Suppressor macrophage treated with lipopolysaccharide for 1 hour (primary cell): ENCODE data around the gene LIPK.

ENCODE experiments used
- DNase-seq, 3 donors: peaks; one replicate each; pipeline ENCODE4 v3.0.0-alpha.2; 2020 to 2022

Gene LIPK

GRCh38 chr10:88725798-88726197 is 19.7 kb downstream of the LIPK start:
- peak; percentile 32 to 76 (median 56) for DNase-seq

- peak; percentile 41 to 53 (median 44) for DNase-seq
These were observed 22.2 kb downstream of the LIPK start for GRCh38 chr10:88728107-88728763.

GRCh38 chr10:88730864-88731263 is 24.8 kb downstream of the LIPK start:
- DNase-seq, result no peak

GRCh38 chr10:88731296-88731695 is 25.2 kb downstream of the LIPK start:
- DNase-seq, result peak; percentile 61 to 77 (median 74)

- no peak for DNase-seq
These were observed 27.2 kb downstream of the LIPK start for GRCh38 chr10:88733215-88733614.

- DNase-seq, result no peak
These were observed 29.6 kb downstream of the LIPK start for GRCh38 chr10:88735661-88736060.

GRCh38 chr10:88741921-88742320 is 35.9 kb downstream of the LIPK start:
- peak in 1 of 3 donors; percentile 17 for DNase-seq

GRCh38 chr10:88742448-88742847 is 36.4 kb downstream of the LIPK start:
- no peak for DNase-seq

GRCh38 chr10:88744002-88744401 is 38.0 kb downstream of the LIPK start:
- no peak for DNase-seq

GRCh38 chr10:88745633-88746032 is 39.6 kb downstream of the LIPK start:
- DNase-seq, result no peak

- no peak for DNase-seq
These were observed 48.2 kb downstream of the LIPK start for GRCh38 chr10:88754287-88754686.

- DNase-seq, result peak; percentile 65 to 79 (median 67)
These were observed 49.7 kb downstream of the LIPK start for GRCh38 chr10:88755753-88756152.

GRCh38 chr10:88756660-88757059 is 50.6 kb downstream of the LIPK start:
- no peak for DNase-seq

- peak; percentile 85 to 97 (median 96) for DNase-seq
These were observed 53.5 kb downstream of the LIPK start, which contains the start of gene LIPN for GRCh38 chr10:88759366-88760101. Gene LIPN (plus strand): TSS chr10:88760020. CDS start chr10:88761406, 1,386 bp downstream.

GRCh38 chr10:88762906-88763305 is 56.9 kb downstream of the LIPK start:
- no peak for DNase-seq

- no peak for DNase-seq
These were observed 57.4 kb downstream of the LIPK start for GRCh38 chr10:88763441-88763840.

- no peak for DNase-seq
These were observed 58.1 kb downstream of the LIPK start for GRCh38 chr10:88764110-88764509.

GRCh38 chr10:88765816-88766215 is 59.8 kb downstream of the LIPK start:
- DNase-seq, result peak; percentile 9 to 23 (median 22)

GRCh38 chr10:88769384-88769783 is 63.3 kb downstream of the LIPK start:
- no peak for DNase-seq

GRCh38 chr10:88781206-88781605 is 75.2 kb downstream of the LIPK start:
- no peak for DNase-seq

- no peak for DNase-seq
These were observed 76.2 kb downstream of the LIPK start for GRCh38 chr10:88782222-88782621.

- DNase-seq, result no peak
These were observed 77.7 kb downstream of the LIPK start for GRCh38 chr10:88783724-88784123.

- no peak for DNase-seq
These were observed 80.2 kb downstream of the LIPK start for GRCh38 chr10:88786032-88786770.

GRCh38 chr10:88787463-88787862 is 81.4 kb downstream of the LIPK start:
- no peak for DNase-seq
